Right ventricle myocardium inferior (tissue), 1 donor: ENCODE data around the gene TRIM36. TPM values are rescaled to one million over a fixed set of nuclear protein-coding genes. Genes with fewer than 3 reads are reported as not detected.

Experiments used
- ATAC-seq: fragments of 200-7000 bp; cut with Tn5 transposase; one replicate; pipeline ENCODE4 v1.9.1; 2020; ENCODE audit warnings: mild to moderate bottlenecking, moderate library complexity
- DNase-seq: peaks from one replicate; pipeline ENCODE4 v3.0.0; 2021; ENCODE audit errors: missing footprints
- intact Hi-C: fragments of 100-400 bp; cut with DNase I; formaldehyde crosslinking; loops from one replicate; pipeline ENCODE4 v1.11.0; 2022
- total RNA-seq: library from RNA; stranded (reverse); fragmentation: NEBNext Ultra II Directional; extraction: Animal tissue kit (Norgen Biotek cat#: 25700); gene quantifications from one replicate; pipeline ENCODE4 v1.2.1, GENCODE V29; 2021
- donor health status: DM: no; HTN: yes; CAD: no; lungs with severe emphysema.

Gene TRIM36
- total RNA-seq, 1 donor from 2014 or later: 0.19 TPM

- ATAC-seq: peak; percentile 27
- intact Hi-C loops: no loop called here
- DNase-seq: peak; percentile 73
Measured at GRCh38 chr5:115168829-115169486, 750 bp downstream of the TRIM36 start.

- intact Hi-C loops: no loop called here
- no peak for ATAC-seq
Measured at GRCh38 chr5:115166744-115167393, 2.8 kb downstream of the TRIM36 start.

GRCh38 chr5:115165790-115166189, 3.9 kb downstream of the TRIM36 start:
- intact Hi-C loops: no loop called here
- ATAC-seq (no peak), DNase-seq (no peak)

More at GRCh38 chr5:115166744-115167393, 2.8 kb downstream of the TRIM36 start:
- no peak for DNase-seq

- ATAC-seq (no peak), DNase-seq (no peak)
- intact Hi-C loops: no loop called here
Measured at GRCh38 chr5:115160975-115161475, 8.7 kb downstream of the TRIM36 start.

- DNase-seq (no peak), ATAC-seq (no peak)
- intact Hi-C loops: no loop called here
Measured at GRCh38 chr5:115151208-115151805, 18.4 kb downstream of the TRIM36 start.

GRCh38 chr5:115150512-115150911, 19.2 kb downstream of the TRIM36 start:
- no peak for DNase-seq
- no peak for ATAC-seq

GRCh38 chr5:115147052-115147451, 22.7 kb downstream of the TRIM36 start:
- ATAC-seq (no peak), DNase-seq (no peak)
- intact Hi-C loops: no loop called here

More at GRCh38 chr5:115150512-115150911, 19.2 kb downstream of the TRIM36 start:
- intact Hi-C loops: no loop called here

GRCh38 chr5:115136294-115136693, 33.4 kb downstream of the TRIM36 start:
- DNase-seq (no peak), ATAC-seq (no peak)
- intact Hi-C loops: no loop called here

- intact Hi-C loops: no loop called here
- no peak for DNase-seq
- no peak for ATAC-seq
Measured at GRCh38 chr5:115132465-115132864, 37.2 kb downstream of the TRIM36 start.

GRCh38 chr5:115126303-115126702, 43.4 kb downstream of the TRIM36 start:
- no peak for ATAC-seq
- intact Hi-C loops: no loop called here
- no peak for DNase-seq

GRCh38 chr5:115124741-115125140, 45.0 kb downstream of the TRIM36 start:
- ATAC-seq (no peak), DNase-seq (no peak)
- intact Hi-C loops: no loop called here

- ATAC-seq (no peak), DNase-seq (no peak)
- intact Hi-C loops: no loop called here
Measured at GRCh38 chr5:115116001-115116400, 53.7 kb downstream of the TRIM36 start.

- ATAC-seq: no peak
- DNase-seq: no peak
- intact Hi-C loops: no loop called here
Measured at GRCh38 chr5:115109840-115110239, 59.9 kb downstream of the TRIM36 start.

- intact Hi-C loops: no loop called here
- ATAC-seq: no peak
- DNase-seq: no peak
Measured at GRCh38 chr5:115109356-115109755, 60.4 kb downstream of the TRIM36 start.

GRCh38 chr5:115100319-115100955, 69.3 kb downstream of the TRIM36 start:
- DNase-seq: no peak
- intact Hi-C loops: loop anchor here (2.0 kb wide), 1 partner anchor 144 kb away; no protein-coding TSS in a partner anchor

GRCh38 chr5:115098041-115098702, 71.5 kb downstream of the TRIM36 start:
- intact Hi-C loops: no loop called here
- ATAC-seq (no peak), DNase-seq (no peak)

More at GRCh38 chr5:115100319-115100955, 69.3 kb downstream of the TRIM36 start:
- no peak for ATAC-seq

GRCh38 chr5:115097236-115097635, 72.5 kb downstream of the TRIM36 start:
- ATAC-seq (no peak), DNase-seq (no peak)
- intact Hi-C loops: no loop called here

GRCh38 chr5:115096034-115096769, 73.5 kb downstream of the TRIM36 start:
- ATAC-seq (no peak), DNase-seq (no peak)
- intact Hi-C loops: no loop called here
